HS-27A (cell line): Measurements from ENCODE around the gene LRP1-AS.

Source experiments
- DNase-seq: peaks from one replicate; pipeline ENCODE4 v3.0.0-alpha.2; 2012; ENCODE audit warnings: low read depth, missing footprints

LRP1-AS gene

GRCh38 chr12:57146961-57147944 lies at the start of gene LRP1-AS:
LRP1-AS (minus strand) TSS chr12:57147619.
- no peak for DNase-seq

GRCh38 chr12:57196956-57197355 lies 49.5 kb upstream of the LRP1-AS start:
- DNase-seq = no peak

GRCh38 chr12:57196439-57196838 lies 49.0 kb upstream of the LRP1-AS start:
- no peak for DNase-seq

- DNase-seq = no peak
Measured at GRCh38 chr12:57195611-57196371, 48.4 kb upstream of the LRP1-AS start.

GRCh38 chr12:57195186-57195585 lies 47.8 kb upstream of the LRP1-AS start:
- DNase-seq = no peak

- no peak for DNase-seq
Measured at GRCh38 chr12:57194253-57194652, 46.8 kb upstream of the LRP1-AS start.

- no peak for DNase-seq
Measured at GRCh38 chr12:57193706-57194245, 46.4 kb upstream of the LRP1-AS start.

- DNase-seq = no peak
Measured at GRCh38 chr12:57192920-57193319, 45.5 kb upstream of the LRP1-AS start.

- no peak for DNase-seq
Measured at GRCh38 chr12:57191410-57191809, 44.0 kb upstream of the LRP1-AS start.

GRCh38 chr12:57190821-57191220 lies 43.4 kb upstream of the LRP1-AS start:
- no peak for DNase-seq

GRCh38 chr12:57190037-57190436 lies 42.6 kb upstream of the LRP1-AS start:
- DNase-seq = no peak

GRCh38 chr12:57188090-57188425 lies 40.6 kb upstream of the LRP1-AS start:
- DNase-seq = no peak

- DNase-seq = no peak
Measured at GRCh38 chr12:57187222-57188089, 40.0 kb upstream of the LRP1-AS start.

GRCh38 chr12:57185906-57186508 lies 38.6 kb upstream of the LRP1-AS start:
- DNase-seq = no peak

GRCh38 chr12:57185403-57185802 lies 38.0 kb upstream of the LRP1-AS start:
- no peak for DNase-seq

GRCh38 chr12:57183939-57184725 lies 36.7 kb upstream of the LRP1-AS start:
- DNase-seq = no peak

GRCh38 chr12:57182918-57183575 lies 35.6 kb upstream of the LRP1-AS start:
- DNase-seq = no peak

- no peak for DNase-seq
Measured at GRCh38 chr12:57181561-57182155, 34.2 kb upstream of the LRP1-AS start.

- DNase-seq = no peak
Measured at GRCh38 chr12:57181072-57181471, 33.7 kb upstream of the LRP1-AS start.
